WI38 (cell line): ENCODE measurements around the gene ATP6V1G2.

Source experiments
- H3K4me3 ChIP-seq: 2 replicates; pipeline ENCODE4 v1.5.1; 2011; ENCODE audit warnings: low read depth, mild to moderate bottlenecking, control low read depth, low read length
- CTCF ChIP-seq: IDR thresholded peaks from 2 replicates; pipeline ENCODE4 v1.5.1; 2012; ENCODE audit warnings: low read depth, mild to moderate bottlenecking, control low read depth, low read length

ATP6V1G2 gene

GRCh38 chr6:31573239-31574105 lies 27.1 kb upstream of the ATP6V1G2 start:
- TF ChIP-seq CTCF: no peak
- H3K4me3 ChIP-seq: no peak overlapping the region

GRCh38 chr6:31572041-31572911 lies 25.9 kb upstream of the ATP6V1G2 start, which contains the start of gene LTA:
Gene LTA (plus strand): TSS chr6:31572289. CDS start chr6:31572743, 454 bp downstream.
- TF ChIP-seq CTCF: no peak
- H3K4me3 ChIP-seq: no peak within 1 kb of the TSS

- no peak overlapping the region for H3K4me3 ChIP-seq
- no peak for TF ChIP-seq CTCF
These were observed 23.6 kb upstream of the ATP6V1G2 start for GRCh38 chr6:31569861-31570536.

GRCh38 chr6:31568537-31568961 lies 22.1 kb upstream of the ATP6V1G2 start:
- TF ChIP-seq CTCF: no peak

GRCh38 chr6:31567531-31568370 lies 21.3 kb upstream of the ATP6V1G2 start:
- no peak for TF ChIP-seq CTCF
- no peak overlapping the region for H3K4me3 ChIP-seq

More at GRCh38 chr6:31568537-31568961, 22.1 kb upstream of the ATP6V1G2 start:
- no peak overlapping the region for H3K4me3 ChIP-seq

GRCh38 chr6:31560697-31561058 lies 14.3 kb upstream of the ATP6V1G2 start:
- H3K4me3 ChIP-seq: no peak overlapping the region
- TF ChIP-seq CTCF: no peak
